Ishikawa (cell line): ENCODE measurements around the gene CCL18.

ENCODE experiments used
- CEBPB ChIP-seq: IDR thresholded peaks from 2 replicates; pipeline ENCODE4 v1.6.1; 2012
- CREB1 ChIP-seq: IDR thresholded peaks from 2 replicates; pipeline ENCODE4 v1.6.1; 2012; ENCODE audit warnings: low read depth
- EGR1 ChIP-seq: IDR thresholded peaks from 2 replicates; pipeline ENCODE4 v1.6.1; 2012
- EP300 ChIP-seq: IDR thresholded peaks from 2 replicates; pipeline ENCODE4 v1.6.1; 2012; ENCODE audit warnings: borderline replicate concordance
- FOXM1 ChIP-seq: IDR thresholded peaks from 2 replicates; pipeline ENCODE4 v1.6.1; 2012; ENCODE audit warnings: low read depth, borderline replicate concordance
- RAD21 ChIP-seq: IDR thresholded peaks from 2 replicates; pipeline ENCODE4 v1.6.1; 2012; ENCODE audit warnings: low read depth
- TAF1 ChIP-seq: IDR thresholded peaks from 2 replicates; pipeline ENCODE4 v1.6.1; 2012; ENCODE audit warnings: low read depth, mild to moderate bottlenecking
- TCF12 ChIP-seq: IDR thresholded peaks from 2 replicates; pipeline ENCODE4 v1.6.1; 2012; ENCODE audit warnings: low read depth
- YY1 ChIP-seq: IDR thresholded peaks from 2 replicates; pipeline ENCODE4 v1.6.1; 2012; ENCODE audit warnings: low read depth
- ZBTB7A ChIP-seq: IDR thresholded peaks from 2 replicates; pipeline ENCODE4 v1.6.1; 2012; ENCODE audit warnings: low read depth
- TF ChIP-seq, protein P1 (sequence below): IDR thresholded peaks from 2 replicates; pipeline ENCODE4 v1.6.1; 2012; ENCODE audit warnings: low read depth, mild to moderate bottlenecking
- TF ChIP-seq, protein P2 (sequence below): IDR thresholded peaks from 2 replicates; pipeline ENCODE4 v1.6.1; 2012

DNA sequence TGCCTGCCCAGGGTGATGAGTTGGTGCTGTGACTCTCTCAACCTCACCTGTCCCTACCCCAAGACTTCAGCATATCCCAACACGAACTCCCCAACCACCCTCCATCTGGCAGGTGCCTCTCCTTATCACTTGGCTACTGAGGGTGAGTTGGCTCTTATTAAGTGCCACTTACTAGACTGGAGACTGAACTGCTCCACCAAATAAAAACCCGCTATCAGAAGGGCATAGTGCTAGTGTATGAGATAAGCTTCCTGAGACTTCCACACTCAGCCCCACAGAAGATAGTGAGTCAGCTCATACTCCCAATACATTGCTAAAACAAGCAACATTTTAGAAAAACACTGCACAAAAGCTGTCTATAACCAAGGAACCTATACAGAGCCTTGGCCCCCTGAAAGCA, 16.0 kb upstream of the CCL18 start:
- TF ChIP-seq CEBPB (no peak), FOXM1 (no peak), RAD21 (no peak), YY1 (no peak), CREB1 (no peak), TCF12 (no peak), EP300 (no peak), TAF1 (no peak), EGR1 (no peak), ZBTB7A (no peak)
- TF ChIP-seq, protein P1, sequence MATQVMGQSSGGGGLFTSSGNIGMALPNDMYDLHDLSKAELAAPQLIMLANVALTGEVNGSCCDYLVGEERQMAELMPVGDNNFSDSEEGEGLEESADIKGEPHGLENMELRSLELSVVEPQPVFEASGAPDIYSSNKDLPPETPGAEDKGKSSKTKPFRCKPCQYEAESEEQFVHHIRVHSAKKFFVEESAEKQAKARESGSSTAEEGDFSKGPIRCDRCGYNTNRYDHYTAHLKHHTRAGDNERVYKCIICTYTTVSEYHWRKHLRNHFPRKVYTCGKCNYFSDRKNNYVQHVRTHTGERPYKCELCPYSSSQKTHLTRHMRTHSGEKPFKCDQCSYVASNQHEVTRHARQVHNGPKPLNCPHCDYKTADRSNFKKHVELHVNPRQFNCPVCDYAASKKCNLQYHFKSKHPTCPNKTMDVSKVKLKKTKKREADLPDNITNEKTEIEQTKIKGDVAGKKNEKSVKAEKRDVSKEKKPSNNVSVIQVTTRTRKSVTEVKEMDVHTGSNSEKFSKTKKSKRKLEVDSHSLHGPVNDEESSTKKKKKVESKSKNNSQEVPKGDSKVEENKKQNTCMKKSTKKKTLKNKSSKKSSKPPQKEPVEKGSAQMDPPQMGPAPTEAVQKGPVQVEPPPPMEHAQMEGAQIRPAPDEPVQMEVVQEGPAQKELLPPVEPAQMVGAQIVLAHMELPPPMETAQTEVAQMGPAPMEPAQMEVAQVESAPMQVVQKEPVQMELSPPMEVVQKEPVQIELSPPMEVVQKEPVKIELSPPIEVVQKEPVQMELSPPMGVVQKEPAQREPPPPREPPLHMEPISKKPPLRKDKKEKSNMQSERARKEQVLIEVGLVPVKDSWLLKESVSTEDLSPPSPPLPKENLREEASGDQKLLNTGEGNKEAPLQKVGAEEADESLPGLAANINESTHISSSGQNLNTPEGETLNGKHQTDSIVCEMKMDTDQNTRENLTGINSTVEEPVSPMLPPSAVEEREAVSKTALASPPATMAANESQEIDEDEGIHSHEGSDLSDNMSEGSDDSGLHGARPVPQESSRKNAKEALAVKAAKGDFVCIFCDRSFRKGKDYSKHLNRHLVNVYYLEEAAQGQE: no peak
- TF ChIP-seq, protein P2, sequence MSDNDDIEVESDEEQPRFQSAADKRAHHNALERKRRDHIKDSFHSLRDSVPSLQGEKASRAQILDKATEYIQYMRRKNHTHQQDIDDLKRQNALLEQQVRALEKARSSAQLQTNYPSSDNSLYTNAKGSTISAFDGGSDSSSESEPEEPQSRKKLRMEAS: no peak
